ENCODE data around the gene POU3F1. TPM values are rescaled to one million over a fixed set of nuclear protein-coding genes. Genes with fewer than 3 reads are reported as not detected.

The POU3F1 gene
- total and polyA plus RNA-seq, 4 donors = 0.04 to 0.20 (median 0.17) TPM

DNA sequence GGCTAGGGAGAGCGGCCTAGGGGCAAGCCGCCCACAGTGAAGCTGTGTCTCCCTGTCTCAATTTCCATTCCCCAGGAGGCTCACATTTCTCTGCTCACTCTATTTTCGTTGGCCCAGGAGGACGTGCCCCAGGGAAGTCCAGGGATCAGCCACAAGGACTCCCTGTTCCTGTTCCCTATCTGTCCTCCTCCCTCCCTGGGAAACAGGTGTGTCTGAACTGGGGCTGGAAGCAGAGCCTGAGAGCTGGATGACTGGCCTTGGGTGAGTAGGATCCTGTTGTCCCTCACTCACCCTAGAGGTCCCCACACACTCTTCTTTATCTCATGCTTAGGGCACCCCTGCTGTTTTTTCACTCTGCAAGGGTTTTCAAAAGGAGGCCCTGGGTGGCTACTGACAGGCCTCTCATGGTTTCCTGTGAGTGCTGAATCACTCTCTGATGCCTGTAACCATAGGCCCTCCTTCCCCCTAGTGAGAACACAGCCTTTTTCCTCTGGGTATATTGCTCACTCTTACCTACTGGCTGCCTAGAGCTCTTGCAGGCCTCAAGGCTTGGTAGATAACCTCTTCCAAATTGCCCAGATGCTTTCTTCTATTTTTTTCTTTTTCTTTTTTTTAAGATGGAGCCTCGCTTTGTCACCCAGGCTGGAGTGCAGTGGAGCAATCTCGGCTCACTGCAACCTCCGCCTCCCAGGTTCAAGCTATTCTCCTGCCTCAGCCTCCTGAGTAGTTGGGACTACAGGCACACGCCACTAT, 37.3 kb downstream of the POU3F1 start:
- TF ChIP-seq, protein P1, sequence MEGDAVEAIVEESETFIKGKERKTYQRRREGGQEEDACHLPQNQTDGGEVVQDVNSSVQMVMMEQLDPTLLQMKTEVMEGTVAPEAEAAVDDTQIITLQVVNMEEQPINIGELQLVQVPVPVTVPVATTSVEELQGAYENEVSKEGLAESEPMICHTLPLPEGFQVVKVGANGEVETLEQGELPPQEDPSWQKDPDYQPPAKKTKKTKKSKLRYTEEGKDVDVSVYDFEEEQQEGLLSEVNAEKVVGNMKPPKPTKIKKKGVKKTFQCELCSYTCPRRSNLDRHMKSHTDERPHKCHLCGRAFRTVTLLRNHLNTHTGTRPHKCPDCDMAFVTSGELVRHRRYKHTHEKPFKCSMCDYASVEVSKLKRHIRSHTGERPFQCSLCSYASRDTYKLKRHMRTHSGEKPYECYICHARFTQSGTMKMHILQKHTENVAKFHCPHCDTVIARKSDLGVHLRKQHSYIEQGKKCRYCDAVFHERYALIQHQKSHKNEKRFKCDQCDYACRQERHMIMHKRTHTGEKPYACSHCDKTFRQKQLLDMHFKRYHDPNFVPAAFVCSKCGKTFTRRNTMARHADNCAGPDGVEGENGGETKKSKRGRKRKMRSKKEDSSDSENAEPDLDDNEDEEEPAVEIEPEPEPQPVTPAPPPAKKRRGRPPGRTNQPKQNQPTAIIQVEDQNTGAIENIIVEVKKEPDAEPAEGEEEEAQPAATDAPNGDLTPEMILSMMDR (IDR thresholded peaks at IDR 0.05; ENCODE audit: control extremely low read depth, extremely low read depth) = no peak
- H3K4me1 ChIP-seq (ENCODE audit: control insufficient read depth in 5 of 5, insufficient read depth in 5 of 5, low read length in 5 of 5) = peaks cover 0 to 24% (median 8%) of the 10 kb centered on the region in 5 donors
- H3K36me3 ChIP-seq (ENCODE audit: control insufficient read depth in 4 of 4, insufficient read depth in 4 of 4, low read length in 4 of 4) = peaks cover 0 to 2% (median 0%) of the 10 kb centered on the region in 4 donors
- peak overlapping the region in 1 of 2 donors; percentile 37 for H3K27ac ChIP-seq (ENCODE audit: low read depth in 1 of 2, low read length in 1 of 2)
- DNase-seq (no peak), ATAC-seq (ENCODE audit: insufficient read depth, low FRiP score) (no peak)
- H3K9ac ChIP-seq (ENCODE audit: insufficient read depth in 1 of 2, low read length in 2 of 2) = no peak overlapping the region
- no peaks in the 10 kb centered on the region for H3K9me3 ChIP-seq (ENCODE audit: control insufficient read depth in 4 of 4, insufficient read depth in 3 of 4, low read length in 3 of 4)
- WGBS, 2 donors = 69 to 79% methylated on average over 8 of the region's 8 CpGs
- H3K27me3 ChIP-seq (ENCODE audit: control insufficient read depth in 3 of 3, insufficient read depth in 3 of 3, low read length in 2 of 3) = no peaks in the 10 kb centered on the region
- no peak overlapping the region for H3K4me3 ChIP-seq

DNA sequence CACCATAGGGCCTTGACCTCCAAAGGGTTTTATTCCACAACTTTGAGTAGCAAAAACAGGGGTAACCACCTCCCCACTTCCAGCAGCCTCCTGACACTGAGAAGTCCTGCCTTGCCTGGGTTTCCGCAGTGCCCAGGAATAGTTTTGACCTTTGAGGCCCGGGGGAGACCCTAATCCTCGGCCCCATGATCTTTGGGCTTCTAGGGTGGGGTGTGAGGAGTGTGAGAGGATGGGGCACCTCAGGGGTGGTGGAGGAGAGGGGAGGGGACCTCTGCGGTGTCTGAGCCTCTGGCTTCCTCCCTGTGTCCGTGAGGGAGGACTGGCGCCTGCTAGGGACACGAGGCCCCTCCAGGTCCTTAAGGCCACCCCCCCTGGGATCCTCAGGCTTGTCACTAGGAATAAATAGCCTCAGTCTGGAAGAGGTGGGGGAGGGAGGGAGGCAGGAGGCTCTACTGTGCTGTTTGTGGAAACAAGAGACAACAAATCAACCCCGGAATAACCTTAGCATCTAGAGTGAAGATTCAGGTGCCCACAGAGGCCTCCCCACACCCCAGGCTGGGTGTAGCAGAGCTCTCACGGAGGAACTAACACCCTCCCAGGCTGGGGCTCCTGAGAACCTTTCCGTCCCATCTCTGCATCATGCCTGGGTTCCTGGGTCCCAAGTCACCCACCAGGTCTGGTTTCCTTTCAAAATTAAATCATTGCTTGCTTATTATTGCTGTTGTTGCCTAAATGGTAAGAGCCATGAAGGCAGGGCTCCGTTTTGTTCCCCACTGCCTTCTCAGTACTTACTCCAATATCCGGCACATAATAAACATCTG, 40.4 kb downstream of the POU3F1 start:
- Histone ChIP-seq H3K9ac (ENCODE audit: insufficient read depth in 1 of 2, low read length in 2 of 2) (no peak overlapping the region), H3K27me3 (ENCODE audit: control insufficient read depth in 3 of 3, insufficient read depth in 3 of 3, low read length in 2 of 3) (no peaks in the 10 kb centered on the region)
- TF ChIP-seq, protein P1 (IDR thresholded peaks at IDR 0.05; ENCODE audit: control extremely low read depth, extremely low read depth) = no peak

GRCh38 chr1:38005195-38006007, 41.2 kb downstream of the POU3F1 start, which contains the start of gene FHL3:
Gene FHL3 (minus strand): TSS chr1:38005514. CDS start chr1:37999412, 6,102 bp downstream.
- Histone ChIP-seq H3K36me3 (ENCODE audit: control insufficient read depth in 4 of 4, insufficient read depth in 4 of 4, low read length in 4 of 4) (no peaks in the 10 kb centered on the region), H3K4me3 (peak within 1 kb of the TSS; percentile 63), H3K9me3 (ENCODE audit: control insufficient read depth in 4 of 4, insufficient read depth in 3 of 4, low read length in 3 of 4) (no peaks in the 10 kb centered on the region), H3K27ac (ENCODE audit: low read depth in 1 of 2, low read length in 1 of 2) (peak within 1 kb of the TSS; percentile 57 to 74), H3K9ac (ENCODE audit: insufficient read depth in 1 of 2, low read length in 2 of 2) (peak within 1 kb of the TSS in 1 of 2 donors; percentile 76), H3K4me1 (ENCODE audit: control insufficient read depth in 5 of 5, insufficient read depth in 5 of 5, low read length in 5 of 5) (peaks cover 0 to 35% (median 18%) of the 10 kb centered on the region in 5 donors), H3K27me3 (ENCODE audit: control insufficient read depth in 3 of 3, insufficient read depth in 3 of 3, low read length in 2 of 3) (no peaks in the 10 kb centered on the region)
- TF ChIP-seq, protein P1 (IDR thresholded peaks at IDR 0.05; ENCODE audit: control extremely low read depth, extremely low read depth) = no peak
- ATAC-seq (ENCODE audit: insufficient read depth, low FRiP score) (peak; percentile 66), DNase-seq (peak; percentile 59 to 80 (median 77))
- WGBS, 2 donors = 3 to 4% methylated on average over 56 to 83 of the region's 83 CpGs

More for the DNA sequence above, 40.4 kb downstream of the POU3F1 start:
- Histone ChIP-seq H3K9me3 (ENCODE audit: control insufficient read depth in 4 of 4, insufficient read depth in 3 of 4, low read length in 3 of 4) (no peaks in the 10 kb centered on the region), H3K27ac (ENCODE audit: low read depth in 1 of 2, low read length in 1 of 2) (peak overlapping the region; percentile 21 to 74), H3K4me3 (no peak overlapping the region), H3K36me3 (ENCODE audit: control insufficient read depth in 4 of 4, insufficient read depth in 4 of 4, low read length in 4 of 4) (no peaks in the 10 kb centered on the region), H3K4me1 (ENCODE audit: control insufficient read depth in 5 of 5, insufficient read depth in 5 of 5, low read length in 5 of 5) (peaks cover 0 to 27% (median 10%) of the 10 kb centered on the region in 5 donors)
- no peak for DNase-seq
- whole genome bisulfite sequencing, 2 donors = 63 to 68% methylated on average over 12 of the region's 12 CpGs
- no peak for ATAC-seq (ENCODE audit: insufficient read depth, low FRiP score)

All from lung (tissue), 12 donors.